ENCODE measurements around the gene KCNT1.

KCNT1 gene

GRCh38 chr9:135701067-135701958 is 672 bp upstream of the KCNT1 start:
- no peak for DNase-seq

GRCh38 chr9:135703726-135704125 is 1.7 kb downstream of the KCNT1 start:
- no peak for DNase-seq

GRCh38 chr9:135704483-135704882 is 2.5 kb downstream of the KCNT1 start:
- DNase-seq = no peak

- DNase-seq = no peak
Observed at GRCh38 chr9:135705376-135705775, 3.4 kb downstream of the KCNT1 start.

GRCh38 chr9:135706288-135706687 is 4.3 kb downstream of the KCNT1 start:
- no peak for DNase-seq

GRCh38 chr9:135707252-135708138 is 5.5 kb downstream of the KCNT1 start:
- no peak for DNase-seq

- DNase-seq = no peak
Observed at GRCh38 chr9:135708164-135708563, 6.2 kb downstream of the KCNT1 start.

GRCh38 chr9:135711391-135711790 is 9.4 kb downstream of the KCNT1 start:
- no peak for DNase-seq

- DNase-seq = no peak
Observed at GRCh38 chr9:135711881-135712280, 9.9 kb downstream of the KCNT1 start.

- no peak for DNase-seq
Observed at GRCh38 chr9:135712613-135713295, 10.8 kb downstream of the KCNT1 start.

- DNase-seq = no peak
Observed at GRCh38 chr9:135714242-135715055, 12.5 kb downstream of the KCNT1 start.

GRCh38 chr9:135715056-135715595 is 13.1 kb downstream of the KCNT1 start:
- DNase-seq = no peak

- DNase-seq = no peak
Observed at GRCh38 chr9:135716045-135716444, 14.1 kb downstream of the KCNT1 start.

- no peak for DNase-seq
Observed at GRCh38 chr9:135717410-135717809, 15.4 kb downstream of the KCNT1 start.

- no peak for DNase-seq
Observed at GRCh38 chr9:135718616-135719015, 16.6 kb downstream of the KCNT1 start.

- no peak for DNase-seq
Observed at GRCh38 chr9:135719472-135719871, 17.5 kb downstream of the KCNT1 start.

GRCh38 chr9:135722365-135722764 is 20.4 kb downstream of the KCNT1 start:
- DNase-seq = no peak

GRCh38 chr9:135724186-135724787 is 22.3 kb downstream of the KCNT1 start:
- no peak for DNase-seq

GRCh38 chr9:135726138-135726853 is 24.3 kb downstream of the KCNT1 start:
- no peak for DNase-seq

GRCh38 chr9:135727257-135727875 is 25.4 kb downstream of the KCNT1 start:
- DNase-seq = no peak
